Ovary (tissue), 9 donors: Measurements from ENCODE around the gene UROC1. TPM values are rescaled to one million over a fixed set of nuclear protein-coding genes. Genes with fewer than 3 reads are reported as not detected.

Experiments used
- DNase-seq, 5 donors: peaks; one replicate each; pipeline ENCODE4 v3.0.0-alpha.2; 2019 to 2020
- H3K27ac ChIP-seq, 2 donors: fragments of 200-600 bp; one replicate each; pipeline versions ENCODE4 v1.5.1 to v1.8.0; 2019 to 2022
- H3K27me3 ChIP-seq: fragments of 200-600 bp; one replicate; pipeline ENCODE4 v1.8.0; 2022
- H3K36me3 ChIP-seq: fragments of 200-600 bp; sonication (generic); one replicate; pipeline ENCODE4 v1.5.1; 2019
- H3K4me1 ChIP-seq: one replicate; pipeline ENCODE4 v1.8.1; 2013; ENCODE audit warnings: mild to moderate bottlenecking, moderate library complexity; ENCODE audit not compliant: insufficient read depth
- H3K4me3 ChIP-seq: fragments of 200-600 bp; sonication (generic); one replicate; pipeline ENCODE4 v1.5.1; 2017
- H3K9me3 ChIP-seq, 2 donors: fragments of 200-600 bp in 1 of 2; sonication (generic) in 1 of 2; one replicate each; pipeline versions ENCODE4 v1.5.1 to v1.8.1; 2013 to 2019; ENCODE audit warnings: mild to moderate bottlenecking in 1 of 2, moderate library complexity in 1 of 2
- CTCF ChIP-seq, 3 donors: fragments of 450-650 bp in 2 of 3; fragments of 200-600 bp in 1 of 3; IDR thresholded peaks; one replicate each; pipeline versions ENCODE4 v1.5.1 to v1.8.0; 2016 to 2022; ENCODE audit warnings: antibody characterized with exemption in 3 of 3, mild to moderate bottlenecking in 1 of 3
- EP300 ChIP-seq: sonication (generic); formaldehyde crosslinking; IDR thresholded peaks from one replicate; pipeline ENCODE4 v1.6.1; 2017; ENCODE audit warnings: antibody characterized with exemption
- POLR2A ChIP-seq: fragments of 450-650 bp; IDR thresholded peaks from one replicate; pipeline ENCODE4 v1.6.1; 2017; ENCODE audit warnings: antibody characterized with exemption, mild to moderate bottlenecking, moderate library complexity
- WGBS, 3 donors: extraction: QIAGEN DNeasy Blood & Tissue Kit in 1 of 3; methylation state at CpG; one replicate each; pipeline versions ENCODE4 v1.1.5 to v1.1.7; 2013 to 2017; 5-methylcytosine and 5-hydroxymethylcytosine counted together
- intact Hi-C, 4 donors: fragments of 100-400 bp; cut with DNase I; formaldehyde crosslinking; loops; one replicate each; pipeline versions ENCODE4 v1.11.0 to v1.15.1; 2022 to 2023
- polyA plus RNA-seq, 2 donors: library from polyadenylated mRNA; stranded (reverse); fragments of 200-250 nt in 1 of 2; fragments of 350-450 nt in 1 of 2; fragmentation: Illumina TruSeq in 1 of 2; extraction: RNeasy Lipid Tissue Mini Kit (QIAGEN cat#74804) in 1 of 2; gene quantifications; one replicate each; pipeline ENCODE4 v1.2.3, GENCODE V29; 2013 to 2014
- total RNA-seq, 7 donors: library from RNA; depleted of rRNA in 2 of 7; stranded (reverse); fragments of >200 nt in 2 of 7; fragmentation: NEBNext Ultra II Directional in 3 of 7; extraction: Animal tissue kit (Norgen Biotek cat#: 25700) in 3 of 7; gene quantifications; one replicate each; pipeline versions ENCODE4 v1.1.0 to v1.2.4, GENCODE V29; 2016 to 2023
- donor health status: DM: no; HTN: no; CAD: no; lungs with moderate emphysema.
- donor health status: DM: no; HTN: no; CAD: no.
- donor health status: Bipolar disorder and iron deficiency.
- donor health status: DM: yes; HTN: yes; CAD: no.
- donor health status: DM: no; HTN: no; CAD: no.
- donor health status: DM: yes; HTN: yes; CAD: no.

The UROC1 gene
- total and polyA plus RNA-seq, 9 donors = 0.06 to 0.32 (median 0.12) TPM; not detected in 4

GRCh38 chr3:126546549-126547239, 29.1 kb upstream of the UROC1 start:
- no peaks in the 10 kb centered on the region for H3K36me3 ChIP-seq
- WGBS, 3 donors = 76 to 85% (median 81%) methylated on average over 8 of the region's 8 CpGs
- H3K4me3 ChIP-seq = no peak overlapping the region
- TF ChIP-seq CTCF (IDR thresholded peaks at IDR 0.05) = no peak
- TF ChIP-seq EP300 = no peak
- TF ChIP-seq POLR2A = no peak
- H3K4me1 ChIP-seq = no peaks in the 10 kb centered on the region
- no peaks in the 10 kb centered on the region for H3K27me3 ChIP-seq
- peak in 1 of 5 donors; percentile 2 for DNase-seq
- intact Hi-C loops = no loop called here
- H3K27ac ChIP-seq = no peak overlapping the region
- H3K9me3 ChIP-seq = no peaks in the 10 kb centered on the region

- WGBS, 3 donors = 93% methylated on average over 6 of the region's 6 CpGs
- H3K4me3 ChIP-seq = no peak overlapping the region
- no peak overlapping the region for H3K27ac ChIP-seq
- intact Hi-C loops = no loop called here
- no peaks in the 10 kb centered on the region for H3K4me1 ChIP-seq
- no peaks in the 10 kb centered on the region for H3K9me3 ChIP-seq
- H3K36me3 ChIP-seq = no peaks in the 10 kb centered on the region
- peak in 2 of 5 donors; percentile 1 to 5 for DNase-seq
- H3K27me3 ChIP-seq = no peaks in the 10 kb centered on the region
- TF ChIP-seq EP300 (no peak), CTCF (IDR thresholded peaks at IDR 0.05) (no peak), POLR2A (no peak)
Observed at GRCh38 chr3:126546013-126546412, 28.4 kb upstream of the UROC1 start.

GRCh38 chr3:126545544-126545943, 28.0 kb upstream of the UROC1 start:
- H3K36me3 ChIP-seq = no peaks in the 10 kb centered on the region
- H3K9me3 ChIP-seq = no peaks in the 10 kb centered on the region
- H3K27me3 ChIP-seq = no peaks in the 10 kb centered on the region
- 58 to 72% (median 69%) methylated on average over 5 of the region's 5 CpGs for WGBS, 3 donors
- no peaks in the 10 kb centered on the region for H3K4me1 ChIP-seq
- no peak overlapping the region for H3K4me3 ChIP-seq
- DNase-seq = peak in 1 of 5 donors; percentile 1
- no peak for TF ChIP-seq EP300
- no peak for TF ChIP-seq POLR2A
- TF ChIP-seq CTCF (IDR thresholded peaks at IDR 0.05) = no peak
- H3K27ac ChIP-seq = no peak overlapping the region
- intact Hi-C loops = no loop called here

GRCh38 chr3:126544596-126545281, 27.2 kb upstream of the UROC1 start:
- intact Hi-C loops = no loop called here
- peak in 2 of 5 donors; percentile 3 to 5 for DNase-seq
- Histone ChIP-seq H3K4me3 (no peak overlapping the region), H3K36me3 (no peaks in the 10 kb centered on the region), H3K27me3 (no peaks in the 10 kb centered on the region), H3K4me1 (no peaks in the 10 kb centered on the region), H3K27ac (no peak overlapping the region), H3K9me3 (no peaks in the 10 kb centered on the region)
- TF ChIP-seq EP300 (no peak), CTCF (IDR thresholded peaks at IDR 0.05) (no peak), POLR2A (no peak)
- 76 to 84% (median 77%) methylated on average over 7 of the region's 7 CpGs for WGBS, 3 donors
